Panc1 (cell line): ENCODE measurements around the gene ZNF791.

Experiments
- CTCF ChIP-seq: fragments of 450-650 bp; IDR thresholded peaks from 2 replicates; pipeline ENCODE4 v1.5.1; 2017; ENCODE audit warnings: mild to moderate bottlenecking
- REST ChIP-seq, 2 experiments: IDR thresholded peaks; 2 replicates each; pipeline ENCODE4 v1.6.1; 2011 to 2012; ENCODE audit warnings: low read depth in 2 of 2, control low read depth in 1 of 2, low read length in 1 of 2, mild to moderate bottlenecking in 1 of 2, moderate library complexity in 1 of 2; ENCODE audit not compliant: insufficient read depth in 1 of 2
- SIN3A ChIP-seq: IDR thresholded peaks from 2 replicates; pipeline ENCODE4 v1.6.1; 2012; ENCODE audit warnings: low read depth, mild to moderate bottlenecking, low read length, moderate library complexity, borderline replicate concordance; ENCODE audit not compliant: insufficient read depth

- TF ChIP-seq CTCF (no peak), REST (IDR thresholded peaks at IDR 0.05; ENCODE audit: insufficient read depth in 1 of 2, low read depth in 2 of 2, low read length in 1 of 2) (no peak), SIN3A (no peak)
Observed at GRCh38 chr19:12657966-12658365, 47.2 kb downstream of the ZNF791 start.
